NCI-H128 (cell line): ENCODE results near the gene NAA40.

Source experiments
- DNase-seq: peaks from one replicate; lab custom pipeline; 2025; ENCODE audit not compliant: unreplicated experiment; lab: John Stamatoyannopoulos, UW

Gene NAA40

GRCh38 chr11:63912678-63913077 lies 26.1 kb upstream of the NAA40 start:
- DNase-seq, result no peak

DNA sequence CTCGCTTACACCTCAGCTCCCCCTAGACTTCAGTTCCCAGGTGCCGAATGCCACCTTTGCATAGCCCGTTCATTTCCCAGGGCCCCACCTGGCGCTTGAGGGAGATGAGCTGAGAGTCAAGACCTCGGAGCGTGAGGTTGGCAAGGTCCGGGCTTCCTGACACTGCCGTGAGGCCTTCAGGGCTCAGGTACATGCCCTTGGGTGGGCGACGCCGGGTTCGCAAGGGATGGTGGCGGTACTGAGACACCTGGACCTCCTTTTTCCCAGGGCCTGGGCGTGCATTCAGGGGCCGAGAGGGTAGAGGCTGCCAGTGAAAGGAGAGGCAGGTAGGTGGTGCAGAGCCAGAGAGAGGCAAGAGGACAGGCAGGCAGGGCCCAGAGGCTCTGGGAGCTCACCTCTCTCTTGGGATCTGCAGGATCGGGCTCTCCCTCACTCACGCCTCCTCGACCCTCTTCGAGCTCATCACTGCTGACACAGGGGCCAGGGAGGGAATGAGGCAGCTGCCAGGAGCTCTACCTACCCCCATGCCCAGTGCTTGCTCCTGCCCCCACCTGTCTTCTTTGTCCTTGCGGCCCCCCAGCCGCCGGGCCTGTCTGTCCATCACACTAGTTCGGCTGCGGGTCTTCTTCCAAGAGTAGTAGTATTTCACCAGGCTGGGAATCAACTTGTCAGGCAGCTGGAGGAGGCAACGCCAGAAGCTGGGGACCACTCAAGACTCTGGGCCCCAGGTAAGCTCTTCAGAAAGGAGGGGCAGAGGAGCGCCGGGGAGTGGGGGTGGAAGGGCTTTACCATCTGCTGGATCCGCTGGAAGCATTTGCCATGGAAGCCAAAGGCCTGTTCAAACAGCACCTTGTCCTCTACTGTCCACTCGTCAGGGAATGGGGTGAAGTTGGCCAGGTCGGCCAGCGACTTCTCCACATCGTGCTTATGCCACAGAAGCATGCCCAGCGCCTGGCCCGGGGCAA lies 24.7 kb upstream of the NAA40 start:
- no peak for DNase-seq

GRCh38 chr11:63914896-63915691 lies 23.7 kb upstream of the NAA40 start:
- DNase-seq, result no peak

- peak; percentile 57 for DNase-seq
Observed at GRCh38 chr11:63915961-63916836, 22.6 kb upstream of the NAA40 start.

- DNase-seq, result peak; percentile 80
Observed at GRCh38 chr11:63916837-63917691, 21.7 kb upstream of the NAA40 start, which contains the start of gene RCOR2. Gene RCOR2, minus strand, starts transcription at chr11:63917164. Its CDS starts 708 bp downstream, at chr11:63916456.

- peak; percentile 78 for DNase-seq
Observed at GRCh38 chr11:63917692-63918506, 20.9 kb upstream of the NAA40 start.

- no peak for DNase-seq
Observed at GRCh38 chr11:63918507-63919191, 20.2 kb upstream of the NAA40 start.

- peak; percentile 74 for DNase-seq
Observed at GRCh38 chr11:63919267-63920125, 19.3 kb upstream of the NAA40 start.

- no peak for DNase-seq
Observed at GRCh38 chr11:63920126-63920938, 18.5 kb upstream of the NAA40 start.

DNA sequence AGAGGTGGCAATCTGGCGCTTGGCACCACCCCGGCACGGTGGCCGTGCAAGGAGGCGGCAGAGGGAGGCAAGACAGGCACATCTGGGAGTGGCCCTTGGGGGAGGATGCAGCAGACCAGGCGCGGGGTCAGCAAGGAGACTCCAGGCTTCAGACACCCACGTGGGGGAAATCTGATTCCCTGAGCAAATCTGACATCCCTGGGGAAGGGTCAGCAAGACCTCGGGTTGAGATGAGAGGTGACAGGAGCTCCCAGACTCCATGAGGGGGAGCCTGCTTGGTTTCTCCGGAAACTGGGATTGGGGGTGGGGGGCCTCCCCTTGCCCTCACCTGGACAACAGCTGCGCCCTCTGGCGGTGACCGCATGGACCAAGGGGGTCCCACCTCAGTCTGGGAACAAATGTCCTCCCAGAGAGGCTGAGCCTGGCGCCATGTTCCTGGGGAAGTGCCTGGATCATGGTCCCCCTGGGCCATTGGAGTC lies 17.8 kb upstream of the NAA40 start:
- no peak for DNase-seq

- DNase-seq, result no peak
Observed at GRCh38 chr11:63922673-63923192, 16.1 kb upstream of the NAA40 start.

GRCh38 chr11:63923319-63923718 lies 15.5 kb upstream of the NAA40 start:
- no peak for DNase-seq

DNA sequence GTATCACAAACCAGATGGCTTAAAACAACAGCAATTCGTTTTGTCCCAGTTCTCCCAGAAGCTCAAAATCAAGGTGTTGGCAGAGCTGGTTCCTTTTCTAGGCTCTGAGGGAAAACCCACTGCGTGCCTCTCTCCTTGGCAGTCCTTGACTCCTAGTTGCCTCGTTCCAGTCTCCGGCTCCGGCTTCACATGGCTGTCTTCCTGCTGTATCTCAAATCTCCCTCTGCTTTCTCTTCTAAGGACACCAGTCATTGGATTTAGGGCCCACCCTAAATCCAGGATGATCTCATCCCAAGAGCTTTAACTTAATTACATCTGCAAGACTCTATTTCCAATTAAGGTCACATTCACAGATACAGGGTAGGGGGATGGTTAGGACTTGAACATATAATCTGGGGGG lies 9.2 kb upstream of the NAA40 start:
- no peak for DNase-seq

- no peak for DNase-seq
Observed at GRCh38 chr11:63931045-63931444, 7.8 kb upstream of the NAA40 start.

DNA sequence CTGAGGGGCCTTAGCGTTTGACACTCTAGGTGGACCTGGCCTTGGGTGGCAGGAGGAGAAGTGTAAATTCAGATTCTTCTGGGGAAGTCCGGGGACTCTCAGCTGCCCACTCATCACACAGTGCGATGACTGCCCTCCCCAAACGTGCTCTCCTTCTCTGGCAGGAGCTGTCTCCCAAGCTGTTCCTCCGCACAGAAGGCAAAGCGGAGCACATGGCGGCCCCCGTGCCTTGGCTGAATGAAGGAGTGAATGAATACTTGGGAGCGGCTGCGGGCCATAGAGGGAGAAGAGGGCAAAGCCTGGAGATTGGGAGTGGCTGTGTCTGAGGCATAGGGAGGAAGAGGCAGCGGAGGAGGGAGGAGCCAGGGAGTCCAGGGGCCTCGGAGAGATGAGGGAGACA lies 6.9 kb upstream of the NAA40 start:
- no peak for DNase-seq

DNA sequence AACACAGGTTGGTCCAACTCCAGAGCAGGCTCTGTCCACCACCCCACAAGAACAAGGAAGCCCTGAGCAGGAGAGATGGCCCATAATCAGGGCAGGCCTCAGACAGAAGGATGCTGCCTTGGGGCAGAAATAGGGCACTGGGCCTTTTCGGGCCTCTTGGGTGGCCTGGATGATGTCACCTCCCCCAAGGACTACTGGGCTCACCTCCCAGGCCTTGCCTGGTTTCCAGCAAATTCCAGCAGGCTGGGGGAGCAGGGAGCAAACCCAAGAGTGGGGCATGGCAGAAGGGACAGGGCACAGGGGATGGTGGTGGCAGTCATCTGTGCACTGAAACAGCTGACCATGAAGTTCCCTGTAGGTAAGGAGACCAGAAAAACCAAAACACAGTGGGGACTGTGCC lies 5.3 kb upstream of the NAA40 start:
- DNase-seq, result no peak
